ENCODE data around the gene TOM1L2. TPM values are rescaled to one million over a fixed set of nuclear protein-coding genes. Genes with fewer than 3 reads are reported as not detected.

The TOM1L2 gene
- total and polyA plus RNA-seq, 11 donors: 122 to 345 (median 247) TPM

DNA sequence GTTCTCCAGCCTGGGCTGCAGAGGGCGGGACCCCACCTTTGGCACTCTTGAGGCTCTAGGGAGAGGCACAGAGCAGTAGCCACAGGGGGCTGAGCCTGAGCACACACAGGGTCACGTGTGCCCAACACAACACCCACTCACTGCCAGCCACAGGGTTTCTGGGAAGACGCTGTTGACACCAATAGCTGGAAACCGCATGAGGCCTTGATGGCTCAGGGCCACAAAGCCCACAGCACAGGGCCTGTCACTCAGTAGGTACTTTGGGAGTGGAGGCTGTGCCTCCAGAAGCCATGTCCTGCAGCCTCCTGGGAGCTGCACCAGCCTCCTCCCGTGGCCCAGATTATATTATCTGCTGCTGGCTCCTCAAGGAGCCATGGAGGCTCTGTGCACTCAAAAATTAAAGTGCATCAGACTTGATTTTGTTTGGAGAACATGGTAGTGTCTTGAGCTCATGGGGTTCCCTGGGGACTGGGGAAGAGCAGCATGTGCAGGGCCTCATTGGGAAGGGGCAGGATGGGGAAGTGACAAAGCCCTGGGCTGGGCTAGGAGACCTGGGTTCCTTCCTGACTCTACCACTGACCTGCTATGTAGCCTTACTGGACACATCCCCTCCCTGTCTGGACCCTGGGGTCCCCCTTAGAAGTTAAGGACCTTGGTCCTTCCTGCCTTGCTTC, 122.9 kb downstream of the TOM1L2 start:
- WGBS, 4 donors: 32 to 42% (median 39%) methylated on average over 4 to 5 of the region's 5 CpGs
- H3K36me3 ChIP-seq: peaks cover 0 to 17% (median 11%) of the 10 kb centered on the region in 9 donors
- H3K27me3 ChIP-seq: no peaks in the 10 kb centered on the region
- H3K4me3 ChIP-seq: no peak overlapping the region
- peaks cover 10 to 53% (median 35%) of the 10 kb centered on the region in 12 donors for H3K4me1 ChIP-seq
- H3K27ac ChIP-seq: peak overlapping the region; percentile 51 to 95 (median 81)
- ATAC-seq (peak; percentile 16 to 75 (median 67)), DNase-seq (peak; percentile 54 to 84 (median 76))
- TF ChIP-seq, protein P1, sequence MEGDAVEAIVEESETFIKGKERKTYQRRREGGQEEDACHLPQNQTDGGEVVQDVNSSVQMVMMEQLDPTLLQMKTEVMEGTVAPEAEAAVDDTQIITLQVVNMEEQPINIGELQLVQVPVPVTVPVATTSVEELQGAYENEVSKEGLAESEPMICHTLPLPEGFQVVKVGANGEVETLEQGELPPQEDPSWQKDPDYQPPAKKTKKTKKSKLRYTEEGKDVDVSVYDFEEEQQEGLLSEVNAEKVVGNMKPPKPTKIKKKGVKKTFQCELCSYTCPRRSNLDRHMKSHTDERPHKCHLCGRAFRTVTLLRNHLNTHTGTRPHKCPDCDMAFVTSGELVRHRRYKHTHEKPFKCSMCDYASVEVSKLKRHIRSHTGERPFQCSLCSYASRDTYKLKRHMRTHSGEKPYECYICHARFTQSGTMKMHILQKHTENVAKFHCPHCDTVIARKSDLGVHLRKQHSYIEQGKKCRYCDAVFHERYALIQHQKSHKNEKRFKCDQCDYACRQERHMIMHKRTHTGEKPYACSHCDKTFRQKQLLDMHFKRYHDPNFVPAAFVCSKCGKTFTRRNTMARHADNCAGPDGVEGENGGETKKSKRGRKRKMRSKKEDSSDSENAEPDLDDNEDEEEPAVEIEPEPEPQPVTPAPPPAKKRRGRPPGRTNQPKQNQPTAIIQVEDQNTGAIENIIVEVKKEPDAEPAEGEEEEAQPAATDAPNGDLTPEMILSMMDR (IDR thresholded peaks at IDR 0.05): no peak
- TF ChIP-seq POLR2A (IDR thresholded peaks at IDR 0.05): no peak
- no peaks in the 10 kb centered on the region for H3K9me3 ChIP-seq
- intact Hi-C loops (cut with DNase I): loop anchor here in 1 of 10 donors (5.0 kb wide), 1 partner anchor 58 kb away; no protein-coding TSS in a partner anchor

DNA sequence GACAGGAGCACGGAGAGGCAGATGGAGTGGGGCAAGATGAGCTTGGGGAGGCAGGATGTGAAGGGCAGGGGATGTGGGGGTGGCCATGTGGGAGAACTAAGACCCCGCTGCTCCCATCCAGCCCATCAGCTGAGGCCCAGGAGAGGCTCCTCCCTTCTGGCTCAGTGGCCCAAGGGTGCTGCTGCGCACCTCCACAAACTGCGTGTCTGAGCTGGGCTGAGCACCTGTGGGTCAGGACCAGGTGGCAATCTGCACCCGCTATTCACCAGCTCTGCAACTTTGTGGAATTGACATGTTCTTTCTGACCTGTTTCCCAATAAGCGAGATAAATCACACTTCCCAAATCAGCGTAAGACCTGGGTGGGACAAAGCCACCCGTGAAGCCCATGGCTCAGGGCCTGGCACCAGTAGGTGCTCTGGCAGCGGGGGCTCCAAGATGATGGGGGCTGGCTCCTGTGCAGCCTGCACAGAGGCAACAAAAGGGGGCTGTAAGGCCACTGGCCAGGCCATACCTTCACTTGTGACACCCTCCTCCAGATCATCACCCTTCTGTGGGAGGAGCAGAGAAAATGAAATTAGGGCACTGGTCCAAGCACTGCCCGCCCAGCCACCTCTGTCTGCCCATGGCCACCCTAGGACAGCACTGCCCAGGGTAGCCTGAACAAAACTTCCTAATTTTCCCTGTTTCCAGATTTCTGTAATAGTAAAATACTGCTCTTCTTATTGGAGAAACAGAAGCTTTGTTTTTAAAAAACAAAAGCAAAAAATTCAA, 123.7 kb downstream of the TOM1L2 start:
- DNase-seq (no peak), ATAC-seq (no peak)
- Histone ChIP-seq H3K27me3 (no peaks in the 10 kb centered on the region), H3K9me3 (no peaks in the 10 kb centered on the region), H3K27ac (peak overlapping the region in 11 of 12 donors; percentile 66 to 95 (median 83)), H3K36me3 (peaks cover 0 to 17% (median 11%) of the 10 kb centered on the region in 9 donors), H3K4me3 (no peak overlapping the region), H3K4me1 (peaks cover 10 to 53% (median 35%) of the 10 kb centered on the region in 12 donors)
- WGBS, 4 donors: 86 to 95% (median 90%) methylated on average over 10 of the region's 10 CpGs
- intact Hi-C loops (cut with DNase I): loop anchor here in 1 of 10 donors (5.0 kb wide), 1 partner anchor 59 kb away; no protein-coding TSS in a partner anchor
- TF ChIP-seq, protein P1 (IDR thresholded peaks at IDR 0.05): no peak
- no peak for TF ChIP-seq POLR2A (IDR thresholded peaks at IDR 0.05)

DNA sequence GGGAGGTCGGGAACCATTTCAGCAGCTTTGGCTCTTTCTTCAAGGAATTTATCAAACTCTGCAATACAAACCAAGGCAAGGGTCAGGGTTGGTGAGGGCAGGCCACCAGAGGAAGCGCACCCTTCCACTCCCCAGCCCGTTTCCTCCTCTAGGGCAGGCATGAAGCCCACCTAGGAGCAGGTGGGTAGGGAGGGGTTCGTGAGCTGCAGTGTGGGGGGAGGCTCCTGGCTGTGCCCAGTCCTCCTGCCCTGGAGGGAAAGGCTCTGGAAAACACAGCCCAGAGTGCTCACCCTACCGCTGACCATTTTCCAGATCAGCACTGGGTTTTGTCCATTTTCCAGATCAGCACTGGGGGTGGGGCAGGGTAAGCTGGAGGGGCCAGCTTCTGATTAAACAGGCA, 124.5 kb downstream of the TOM1L2 start:
- Histone ChIP-seq H3K27me3 (no peaks in the 10 kb centered on the region), H3K27ac (peak overlapping the region in 1 of 12 donors; percentile 88), H3K4me3 (no peak overlapping the region), H3K36me3 (peaks cover 0 to 17% (median 11%) of the 10 kb centered on the region in 9 donors), H3K4me1 (peaks cover 10 to 48% (median 38%) of the 10 kb centered on the region in 12 donors), H3K9me3 (no peaks in the 10 kb centered on the region)
- ATAC-seq: no peak
- TF ChIP-seq, protein P1 (IDR thresholded peaks at IDR 0.05): no peak
- TF ChIP-seq POLR2A (IDR thresholded peaks at IDR 0.05): no peak
- intact Hi-C loops (cut with DNase I): loop anchor here in 1 of 10 donors (5.0 kb wide), 1 partner anchor 60 kb away; no protein-coding TSS in a partner anchor
- WGBS, 4 donors: 93 to 100% (median 94%) methylated on average over 4 to 5 of the region's 5 CpGs
- no peak for DNase-seq

Data from heart left ventricle (tissue), 16 donors.